LNCaP clone FGC (cell line): Measurements from ENCODE around the gene KRT85.
"Not testable (repeated sequence)": the region's sequence is repeated elsewhere in the genome, so short reads cannot be mapped to it uniquely, and the experiment has no call there.

Experiments
- DNase-seq: peaks from one replicate; pipeline ENCODE4 v3.0.0-alpha.2; 2011; ENCODE audit warnings: low read depth
- H3K4me3 ChIP-seq: 2 replicates; pipeline ENCODE4 v1.5.1; 2011; ENCODE audit warnings: mild to moderate bottlenecking, low read depth, low read length, control low read depth
- TF ChIP-seq, protein P1 (sequence below): IDR thresholded peaks from 2 replicates; pipeline ENCODE4 v1.5.1; 2012; ENCODE audit warnings: mild to moderate bottlenecking; ENCODE audit not compliant: control insufficient read depth, insufficient read depth; ENCODE audit errors: extremely low read depth

Gene KRT85

DNA sequence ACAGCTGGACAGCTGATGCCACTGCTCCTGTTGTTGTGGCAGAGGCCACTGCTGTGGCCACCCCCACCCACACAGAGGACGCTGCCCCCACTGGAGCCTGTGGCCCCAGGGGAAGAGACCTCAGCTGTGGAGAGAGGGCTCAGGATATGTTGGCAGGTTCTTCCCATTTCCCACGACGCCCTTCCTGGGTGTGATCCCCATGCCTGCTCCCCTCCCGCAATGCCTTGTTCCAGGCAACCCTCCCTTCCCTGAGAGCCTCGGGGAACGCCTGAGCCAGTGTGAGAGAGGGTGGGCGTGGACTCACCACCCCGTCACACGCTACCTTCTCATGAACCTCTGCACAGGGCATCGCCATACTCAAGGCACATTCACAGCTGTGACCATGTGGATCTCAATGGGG is 44.5 kb upstream of the KRT85 start:
- DNase-seq: no peak
- TF ChIP-seq, protein P1, sequence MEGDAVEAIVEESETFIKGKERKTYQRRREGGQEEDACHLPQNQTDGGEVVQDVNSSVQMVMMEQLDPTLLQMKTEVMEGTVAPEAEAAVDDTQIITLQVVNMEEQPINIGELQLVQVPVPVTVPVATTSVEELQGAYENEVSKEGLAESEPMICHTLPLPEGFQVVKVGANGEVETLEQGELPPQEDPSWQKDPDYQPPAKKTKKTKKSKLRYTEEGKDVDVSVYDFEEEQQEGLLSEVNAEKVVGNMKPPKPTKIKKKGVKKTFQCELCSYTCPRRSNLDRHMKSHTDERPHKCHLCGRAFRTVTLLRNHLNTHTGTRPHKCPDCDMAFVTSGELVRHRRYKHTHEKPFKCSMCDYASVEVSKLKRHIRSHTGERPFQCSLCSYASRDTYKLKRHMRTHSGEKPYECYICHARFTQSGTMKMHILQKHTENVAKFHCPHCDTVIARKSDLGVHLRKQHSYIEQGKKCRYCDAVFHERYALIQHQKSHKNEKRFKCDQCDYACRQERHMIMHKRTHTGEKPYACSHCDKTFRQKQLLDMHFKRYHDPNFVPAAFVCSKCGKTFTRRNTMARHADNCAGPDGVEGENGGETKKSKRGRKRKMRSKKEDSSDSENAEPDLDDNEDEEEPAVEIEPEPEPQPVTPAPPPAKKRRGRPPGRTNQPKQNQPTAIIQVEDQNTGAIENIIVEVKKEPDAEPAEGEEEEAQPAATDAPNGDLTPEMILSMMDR: no peak
- no peak overlapping the region for H3K4me3 ChIP-seq

DNA sequence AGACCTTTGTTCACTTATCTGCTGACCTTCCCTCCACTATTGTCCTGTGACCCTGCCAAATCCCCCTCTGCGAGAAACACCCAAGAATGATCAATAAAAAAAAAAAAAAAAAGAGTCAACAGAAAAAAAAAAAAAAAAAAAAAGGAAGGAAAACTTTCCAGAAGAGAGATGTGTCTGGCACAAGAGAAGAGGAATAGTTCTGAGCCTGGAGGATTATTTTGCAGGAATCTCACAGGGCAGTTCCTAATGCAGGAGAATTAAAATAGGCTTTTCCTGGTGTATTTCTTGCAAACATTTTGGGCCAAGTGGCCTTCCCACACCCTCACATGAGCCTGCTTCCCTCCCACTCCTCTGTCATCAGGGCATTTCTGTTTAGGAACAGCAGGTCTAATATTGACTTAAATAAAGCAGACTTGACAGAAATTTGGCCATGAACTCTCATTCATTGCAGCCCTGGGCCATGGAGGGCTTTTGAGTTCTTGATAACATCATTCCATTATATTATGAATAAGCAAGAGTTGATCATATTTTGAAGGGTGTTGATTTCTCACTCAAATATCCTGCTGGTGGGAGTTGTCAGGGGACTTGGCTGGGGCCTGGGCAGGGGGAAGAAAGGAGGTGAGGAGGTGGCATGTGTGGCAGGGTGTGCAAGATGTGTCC is 43.4 kb upstream of the KRT85 start:
- H3K4me3 ChIP-seq, DNase-seq: not testable (repeated sequence)

DNA sequence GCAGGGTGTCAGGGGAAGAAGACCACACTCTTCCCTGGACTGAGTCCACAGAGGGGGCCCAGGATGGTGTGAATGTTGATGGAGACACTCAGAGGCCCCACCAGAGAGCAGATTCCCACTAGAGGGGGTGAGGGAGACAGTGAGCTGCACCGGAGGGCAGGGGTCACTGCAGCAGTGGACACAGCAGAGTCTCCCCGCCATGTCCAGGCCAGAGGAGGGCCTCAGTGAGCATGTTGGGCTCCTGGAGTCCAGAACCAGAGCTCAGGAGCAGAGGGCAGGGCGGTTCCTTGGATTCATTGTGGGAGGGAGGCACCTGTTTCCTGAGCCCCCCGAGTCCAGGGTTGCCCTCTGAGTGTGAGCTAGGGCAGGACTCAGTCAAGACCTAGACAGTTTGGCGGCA is 40.6 kb upstream of the KRT85 start:
- DNase-seq: no peak
- TF ChIP-seq, protein P1: no peak
- no peak overlapping the region for H3K4me3 ChIP-seq

DNA sequence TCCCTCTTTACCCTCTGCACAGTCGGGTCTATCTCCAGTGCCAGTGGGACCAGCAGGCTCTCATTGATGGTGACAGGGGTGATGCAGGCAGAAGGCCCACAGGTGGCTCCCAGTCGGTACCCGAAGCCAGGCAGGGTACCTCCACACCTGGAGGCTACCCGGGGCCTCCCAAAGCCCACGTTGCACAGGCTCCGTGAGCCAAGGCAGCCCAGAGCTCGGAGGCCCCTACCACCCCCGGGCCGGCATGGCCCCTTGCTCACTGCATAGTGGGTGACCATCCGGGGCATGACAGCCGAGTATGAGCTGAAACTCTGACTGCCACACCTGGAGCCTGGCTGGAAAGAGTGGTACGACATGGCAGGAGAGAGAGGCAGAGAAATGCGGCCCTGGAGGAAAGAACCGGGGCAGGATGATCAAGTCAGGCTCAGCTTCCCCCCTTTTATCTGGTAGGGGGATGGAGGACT is 38.7 kb upstream of the KRT85 start, which contains the start of gene KRT82:
Gene KRT82 (minus strand): TSS at position 414 of the 464 bp plus-strand sequence. CDS start 58 bp downstream, at position 356.
- no peak for DNase-seq
- TF ChIP-seq, protein P1: no peak
- no peak within 1 kb of the TSS for H3K4me3 ChIP-seq

DNA sequence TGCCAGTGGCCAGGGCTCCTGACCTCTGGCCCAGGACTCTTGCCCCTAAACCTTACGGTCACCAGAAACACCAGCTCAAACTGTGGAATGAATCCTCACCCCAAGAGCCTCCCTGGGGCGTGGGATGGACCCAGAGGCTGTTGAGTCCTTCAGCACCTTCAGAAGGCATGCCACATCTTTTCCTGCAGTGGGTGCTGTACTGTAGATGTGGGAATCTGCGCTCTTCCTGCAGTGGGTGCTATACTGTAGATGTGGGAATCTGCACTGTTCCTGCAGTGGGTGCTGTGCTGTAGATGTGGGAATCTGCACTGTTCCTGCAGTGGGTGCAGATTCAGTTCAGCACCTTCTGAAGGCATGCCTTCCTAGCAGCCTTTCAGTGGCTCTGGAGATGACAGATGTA is 37.7 kb upstream of the KRT85 start:
- TF ChIP-seq, protein P1: no peak
- H3K4me3 ChIP-seq: no peak overlapping the region
- DNase-seq: no peak

DNA sequence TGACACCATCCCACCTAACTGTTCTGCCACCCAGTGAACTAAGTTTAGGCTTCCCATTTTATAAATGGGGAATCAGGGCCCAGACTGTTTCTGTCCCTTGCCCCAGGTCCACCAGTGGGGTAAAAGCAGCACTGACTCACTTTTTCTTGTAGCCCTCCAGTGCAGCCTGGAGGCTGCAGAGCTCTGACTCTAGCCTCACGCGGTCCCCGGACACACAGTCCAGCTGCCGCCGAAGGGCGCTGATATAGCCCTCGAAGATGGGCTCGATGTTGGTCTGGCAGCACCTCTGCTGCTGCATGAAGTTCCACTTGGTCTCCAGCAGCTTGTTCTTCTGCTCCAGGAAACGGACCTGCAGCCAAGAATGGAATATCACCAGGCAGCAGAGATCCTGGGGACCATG is 36.3 kb upstream of the KRT85 start:
- no peak overlapping the region for H3K4me3 ChIP-seq
- DNase-seq: no peak
- TF ChIP-seq, protein P1: no peak

DNA sequence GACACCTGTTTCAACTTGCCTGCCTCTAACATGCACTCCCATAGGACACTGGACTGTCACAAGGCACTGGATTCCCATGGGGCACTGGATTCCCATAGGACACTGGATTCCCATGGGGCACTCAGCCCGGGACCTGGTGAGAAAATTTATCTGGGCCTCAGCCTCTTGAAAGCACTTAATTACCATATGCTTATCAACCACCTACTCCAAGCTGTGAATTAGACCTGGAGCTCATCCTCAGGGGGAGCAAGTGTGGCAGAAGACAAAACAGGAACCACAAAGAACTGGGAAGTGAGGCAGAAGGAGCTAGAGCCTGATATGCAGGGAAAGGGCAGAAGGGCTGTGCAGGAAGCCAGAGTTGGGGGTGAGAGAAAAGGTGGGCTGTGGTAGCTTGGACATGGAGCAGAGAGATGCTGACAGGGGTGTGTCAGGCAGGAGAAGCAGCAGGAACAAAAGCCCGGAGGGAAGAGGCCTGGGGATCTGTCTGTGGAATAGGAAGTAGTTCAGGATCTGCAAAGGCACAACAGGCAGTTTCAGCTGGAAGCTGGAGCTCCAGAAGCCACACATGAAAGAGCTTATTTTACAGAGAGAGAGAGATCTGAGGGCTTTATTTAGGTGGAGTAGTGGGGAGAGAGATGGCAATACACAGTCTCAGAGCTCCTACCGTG is 35.7 kb upstream of the KRT85 start:
- no peak for DNase-seq
- no peak overlapping the region for H3K4me3 ChIP-seq
- TF ChIP-seq, protein P1: no peak
